Right cardiac atrium (tissue), 5 donors: ENCODE results near the gene CD58. TPM values are rescaled to one million over a fixed set of nuclear protein-coding genes. Genes with fewer than 3 reads are reported as not detected.

Experiments
- microRNA-seq, 2 donors: library from miRNA; unstranded; fragments of <30 nt; microRNA quantifications; one replicate each; pipeline ENCODE4 v1.2.0, GENCODE V29; 2020 to 2021
- polyA plus RNA-seq: library from polyadenylated mRNA; stranded (reverse); fragments of 200-250 nt; gene quantifications from one replicate; pipeline ENCODE4 v1.2.3, GENCODE V29; 2013
- total RNA-seq, 4 donors: library from RNA; stranded (reverse); fragmentation: NEBNext Ultra II Directional; extraction: Animal tissue kit (Norgen Biotek cat#: 25700); gene quantifications; one replicate each; pipeline ENCODE4 v1.2.1, GENCODE V29; 2021
- donor health status: healthy with polysubstance abuse.
- donor health status: DM: no; HTN: yes; CAD: no.
- donor health status: DM: no; HTN: no; CAD: no.
- donor health status: DM: no; HTN: yes; CAD: no; lungs with severe emphysema.
- donor health status: DM: yes; HTN: yes; CAD: no.

The CD58 gene
- total and polyA plus RNA-seq, 5 donors, result 17.8 to 39.0 (median 21.8) TPM

Small RNAs within 50 kb of the gene (microRNA-seq; reads per million reads assigned to microRNA genes)
- gene MIR548AC, result 0 reads per million in 2 donors

Other genes with a start within 250 kb of the CD58 start
- 100 to 1,000 TPM; 166 to 326 (median 226) TPM for gene ATP1A1, start 197.8 kb downstream of the CD58 start, total RNA-seq
- gene ATP1A1, start 197.8 kb downstream of the CD58 start, polyA plus RNA-seq, result 155 TPM
- gene IGSF3, start 96.7 kb upstream of the CD58 start, total RNA-seq, result 10 to 100 TPM; 11.7 to 15.5 (median 13.3) TPM
- 5.0 TPM for gene IGSF3, start 96.7 kb upstream of the CD58 start, polyA plus RNA-seq
- 1 to 10 TPM in 2 of 4 donors, under 1 TPM in 2; 0.92 to 2.6 (median 1.5) TPM for gene CD2, start 183.4 kb upstream of the CD58 start, total RNA-seq
- gene CD2, start 183.4 kb upstream of the CD58 start, polyA plus RNA-seq, result 0.59 TPM